ENCODE results near the gene SPAG7.
"Not testable (repeated sequence)": the region's sequence is repeated elsewhere in the genome, so short reads cannot be mapped to it uniquely, and the experiment has no call there.

SPAG7 gene

DNA sequence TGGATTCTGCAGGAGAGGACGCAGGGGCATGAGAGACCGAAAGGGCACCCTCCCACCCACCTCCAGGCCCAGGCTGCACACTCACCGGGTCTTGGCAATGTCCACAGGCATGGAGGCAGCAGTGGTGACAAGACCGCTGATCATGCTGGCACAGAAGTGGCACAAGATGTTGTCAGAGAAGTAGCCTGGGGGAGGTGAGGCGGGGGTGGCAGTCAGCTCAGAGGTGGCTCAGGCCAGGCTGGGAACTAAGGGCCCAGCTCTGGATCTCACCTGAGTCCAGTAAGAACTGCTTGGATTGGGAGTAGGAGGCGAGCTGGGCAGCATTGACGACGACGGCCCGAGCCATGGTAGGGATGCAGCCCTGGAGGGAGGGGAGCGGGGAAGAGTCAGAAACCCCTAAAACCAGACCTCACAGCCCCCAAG is 29.5 kb downstream of the SPAG7 start:
- DNase-seq (ENCODE audit: low read depth in 2 of 2): no peak

DNA sequence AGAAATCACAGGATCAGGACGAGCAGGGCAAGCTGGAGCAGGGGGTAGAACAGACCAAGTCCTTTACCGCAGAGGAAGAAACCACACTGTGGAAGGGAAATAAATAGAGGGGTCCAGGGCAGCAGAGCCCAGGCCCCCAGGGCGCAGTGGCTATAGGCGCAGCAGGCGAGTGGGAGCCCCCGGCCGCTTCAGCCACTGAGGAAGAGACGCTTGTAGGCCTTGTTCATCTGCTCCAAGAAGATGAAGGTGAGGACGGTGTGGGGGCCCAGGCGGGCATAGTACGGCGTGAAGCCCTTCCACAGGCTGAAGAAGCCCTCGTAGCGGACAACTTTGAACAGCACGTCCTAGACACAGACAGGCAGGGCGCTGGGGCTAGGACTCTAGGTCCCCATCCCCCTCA is 30.1 kb downstream of the SPAG7 start:
- no peak for DNase-seq (ENCODE audit: low read depth in 2 of 2)

DNA sequence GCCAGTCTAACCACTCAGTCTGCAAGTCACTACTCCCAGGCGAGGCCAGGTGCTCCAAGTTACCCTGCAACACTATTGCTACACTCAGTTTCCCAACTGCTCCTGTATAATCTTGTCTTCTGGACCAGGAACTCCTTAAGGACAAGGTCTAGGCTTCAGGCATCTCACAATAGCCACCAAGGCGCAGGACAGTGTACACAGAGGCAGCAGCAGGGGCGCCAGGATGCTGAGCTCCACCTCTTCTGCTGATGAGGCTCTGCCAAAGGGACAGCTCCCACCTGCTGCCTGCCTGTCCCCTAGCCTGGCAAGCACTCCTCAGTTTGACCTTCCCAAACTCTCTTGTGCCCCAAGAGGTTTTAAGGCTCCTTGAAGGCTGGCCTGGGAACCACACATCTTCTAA is 31.2 kb downstream of the SPAG7 start:
- no peak for DNase-seq (ENCODE audit: low read depth in 2 of 2)

- DNase-seq (ENCODE audit: low read depth in 2 of 2): no peak
Observed at GRCh38 chr17:4935650-4936049, 32.0 kb downstream of the SPAG7 start.

GRCh38 chr17:4934173-4934979 is 33.2 kb downstream of the SPAG7 start:
- DNase-seq (ENCODE audit: low read depth in 2 of 2): no peak

GRCh38 chr17:4933646-4934045 is 34.0 kb downstream of the SPAG7 start:
- DNase-seq (ENCODE audit: low read depth in 2 of 2): no peak

DNA sequence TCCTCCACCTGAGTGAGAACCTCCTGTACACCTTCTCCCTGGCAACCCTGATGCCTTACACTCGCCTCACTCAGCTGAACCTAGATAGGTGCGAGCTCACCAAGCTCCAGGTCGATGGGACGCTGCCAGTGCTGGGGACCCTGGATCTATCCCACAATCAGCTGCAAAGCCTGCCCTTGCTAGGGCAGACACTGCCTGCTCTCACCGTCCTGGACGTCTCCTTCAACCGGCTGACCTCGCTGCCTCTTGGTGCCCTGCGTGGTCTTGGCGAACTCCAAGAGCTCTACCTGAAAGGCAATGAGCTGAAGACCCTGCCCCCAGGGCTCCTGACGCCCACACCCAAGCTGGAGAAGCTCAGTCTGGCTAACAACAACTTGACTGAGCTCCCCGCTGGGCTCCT is 34.9 kb downstream of the SPAG7 start:
- DNase-seq (ENCODE audit: low read depth in 2 of 2): no peak

DNA sequence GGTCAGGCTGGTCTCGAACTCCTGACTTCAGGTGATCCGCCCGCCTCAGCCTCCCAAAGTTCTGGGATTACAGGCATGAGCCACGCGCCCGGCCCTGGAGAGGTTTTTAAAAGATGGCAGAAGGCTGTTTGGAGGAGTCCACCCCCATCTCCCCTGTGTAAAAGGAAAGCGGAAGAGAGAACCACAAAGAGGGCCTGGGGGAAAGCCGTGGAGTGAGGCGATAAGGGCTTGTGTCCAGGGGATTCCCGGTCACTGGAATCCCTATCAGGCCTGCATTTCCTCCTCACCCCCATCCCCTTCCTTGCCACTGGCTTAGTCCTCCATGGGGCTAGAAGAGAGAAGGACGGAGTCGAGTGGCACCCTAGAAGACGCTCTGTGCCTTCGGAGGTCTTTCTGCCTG is 35.7 kb downstream of the SPAG7 start, which contains the start of gene GP1BA:
Gene GP1BA (plus strand): TSS at position 315 of the 400 bp plus-strand sequence. CDS start 328 bp downstream, outside the sequence.
- no peak for DNase-seq (ENCODE audit: low read depth in 2 of 2)

- no peak for DNase-seq (ENCODE audit: low read depth in 2 of 2)
Observed at GRCh38 chr17:4928881-4929280, 38.7 kb downstream of the SPAG7 start.

GRCh38 chr17:4926577-4927335 is 40.9 kb downstream of the SPAG7 start:
- not testable (repeated sequence) for DNase-seq (ENCODE audit: low read depth in 2 of 2)

DNA sequence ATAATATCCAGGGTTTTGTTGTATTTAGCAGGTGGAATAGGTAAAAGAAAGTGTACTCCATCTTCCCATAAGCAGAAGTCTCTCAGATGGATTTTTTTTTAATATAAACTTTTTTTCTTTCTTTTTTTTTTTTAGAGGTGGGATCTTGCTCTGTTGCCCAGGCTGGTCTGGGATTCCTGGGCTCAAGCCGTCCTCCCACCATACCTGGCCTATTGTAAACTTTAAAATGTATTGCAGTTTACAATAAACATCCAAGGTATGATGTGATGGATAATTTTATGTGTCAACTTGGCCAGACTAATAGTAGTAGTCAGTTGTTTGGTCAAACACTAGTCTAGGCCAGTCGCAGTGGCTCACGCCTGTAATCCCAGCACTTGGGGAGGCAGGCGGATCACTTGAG is 46.3 kb downstream of the SPAG7 start:
- no peak for DNase-seq (ENCODE audit: low read depth in 2 of 2)

- DNase-seq (ENCODE audit: low read depth in 2 of 2): no peak
Observed at GRCh38 chr17:4920351-4921048, 47.1 kb downstream of the SPAG7 start.

GRCh38 chr17:4919511-4920047 is 48.0 kb downstream of the SPAG7 start:
- DNase-seq (ENCODE audit: low read depth in 2 of 2): no peak

- not testable (repeated sequence) for DNase-seq (ENCODE audit: low read depth in 2 of 2)
Observed at GRCh38 chr17:4914551-4914950, 53.1 kb downstream of the SPAG7 start.

- no peak for DNase-seq (ENCODE audit: low read depth in 2 of 2)
Observed at GRCh38 chr17:4913994-4914393, 53.6 kb downstream of the SPAG7 start.
